GM12891 (cell line): ENCODE data around the gene TPRKB.

ENCODE experiments used
- POLR2A ChIP-seq: IDR thresholded peaks from 2 replicates; pipeline ENCODE4 v1.6.1; 2011; ENCODE audit warnings: low read depth, low read length, control low read depth
- POLR2AphosphoS5 ChIP-seq: IDR thresholded peaks from 2 replicates; pipeline ENCODE4 v1.6.1; 2011; ENCODE audit warnings: low read depth, low read length, control low read depth
- TAF1 ChIP-seq: IDR thresholded peaks from 2 replicates; pipeline ENCODE4 v1.6.1; 2011; ENCODE audit warnings: low read depth, low read length, control low read depth

- TF ChIP-seq POLR2AphosphoS5 (no peak), POLR2A (no peak), TAF1 (no peak)
Measured at GRCh38 chr2:73766994-73767393, 29.8 kb upstream of the TPRKB start.
